HAP-1 (cell line): ENCODE data around the gene BNC2.
"Not testable (repeated sequence)": the region's sequence is repeated elsewhere in the genome, so short reads cannot be mapped to it uniquely, and the experiment has no call there.

ENCODE experiments used
- DNase-seq, 2 experiments: peaks; one replicate each; pipeline ENCODE4 v3.0.0-alpha.2; 2016 to 2020; ENCODE audit warnings: low spot score in 2 of 2
- H3K27me3 ChIP-seq: fragments of 250-450 bp; sonication (Bioruptor Pico); 2 replicates; pipeline ENCODE4 v1.5.1; 2020; ENCODE audit warnings: low read depth, mild to moderate bottlenecking, moderate library complexity
- H3K36me3 ChIP-seq: fragments of 250-450 bp; sonication (Bioruptor Pico); replicated peaks from 2 replicates; pipeline ENCODE4 v1.5.1; 2020; ENCODE audit warnings: mild to moderate bottlenecking
- H3K4me1 ChIP-seq: fragments of 250-450 bp; sonication (Bioruptor Pico); 2 replicates; pipeline ENCODE4 v1.5.1; 2020; ENCODE audit warnings: mild to moderate bottlenecking
- H3K4me3 ChIP-seq: fragments of 250-450 bp; sonication (Bioruptor Pico); 2 replicates; pipeline ENCODE4 v1.5.1; 2020; ENCODE audit warnings: mild to moderate bottlenecking, moderate library complexity
- H3K9me3 ChIP-seq: fragments of 250-450 bp; sonication (Bioruptor Pico); 2 replicates; pipeline ENCODE4 v1.5.1; 2020; ENCODE audit warnings: mild to moderate bottlenecking, moderate library complexity
- in situ Hi-C: fragments of 300-500 bp; cut with MboI; formaldehyde crosslinking; loops from 3 replicates; pipeline ENCODE4 v1.14.3; 2020; ENCODE audit warnings: low sequenced_read_pairs, inconsistent platforms, mixed read lengths

Gene BNC2

DNA sequence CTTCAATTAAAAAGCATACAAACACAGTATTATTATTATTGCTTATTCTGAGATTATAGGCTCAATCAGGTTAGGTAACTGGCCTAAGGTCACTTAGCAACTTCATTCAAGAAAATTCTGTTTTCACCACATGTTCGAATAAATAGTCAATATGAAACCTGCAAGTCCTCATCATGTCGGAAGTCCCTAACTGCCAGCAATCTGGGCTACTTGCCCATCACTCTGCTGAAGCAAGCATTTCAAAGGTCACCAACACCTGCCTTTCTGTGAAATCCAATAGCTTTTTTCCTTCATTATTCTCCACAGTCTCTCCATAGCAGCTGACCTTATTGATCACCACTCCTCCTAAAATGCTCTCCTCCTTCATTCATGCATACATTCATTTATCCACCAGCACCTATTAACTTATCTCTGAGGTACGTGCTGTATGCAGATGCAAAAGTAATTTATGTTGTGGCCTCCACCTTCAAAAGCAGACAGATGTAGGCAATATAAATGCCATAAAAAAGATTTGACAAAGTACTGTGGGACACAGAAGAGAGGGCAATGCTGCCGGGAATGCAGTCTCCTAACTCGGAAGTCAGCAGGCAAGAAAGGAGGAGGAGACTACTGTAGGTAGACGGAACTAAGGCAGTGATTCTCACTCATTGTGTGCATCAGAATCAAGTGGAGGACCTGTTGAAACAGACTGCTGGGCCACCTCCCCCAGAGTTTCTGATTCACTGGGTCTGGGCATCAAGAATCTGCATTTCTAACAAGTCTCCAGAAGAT is 310.9 kb downstream of the BNC2 start:
- Histone ChIP-seq H3K9me3 (no peaks in the 10 kb centered on the region), H3K36me3 (no peaks in the 10 kb centered on the region), H3K4me1 (no peaks in the 10 kb centered on the region), H3K4me3 (no peak overlapping the region), H3K27me3 (no peaks in the 10 kb centered on the region)
- in situ Hi-C loops = no loop called here
- no peak for DNase-seq

DNA sequence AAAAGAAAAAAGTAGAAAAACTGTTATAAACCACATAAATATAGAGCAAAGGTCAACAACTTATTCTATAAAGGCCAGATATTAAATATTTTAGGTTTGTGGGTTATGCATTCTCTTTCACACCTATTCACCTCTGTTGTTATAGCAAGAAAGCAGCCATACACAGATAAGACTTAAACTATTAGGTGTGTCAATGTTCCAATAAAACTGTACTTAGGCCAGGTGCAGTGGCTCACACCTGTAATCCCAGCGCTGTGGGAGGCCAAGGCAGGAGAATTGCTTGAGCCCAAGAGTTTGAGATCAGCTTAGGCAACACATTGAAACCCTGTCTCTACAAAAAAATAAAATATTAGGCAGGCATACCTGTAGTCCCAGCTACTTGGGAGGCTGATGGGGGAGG is 314.7 kb downstream of the BNC2 start:
- in situ Hi-C loops = no loop called here
- no peaks in the 10 kb centered on the region for H3K9me3 ChIP-seq
- no peaks in the 10 kb centered on the region for H3K36me3 ChIP-seq
- H3K4me1 ChIP-seq = no peaks in the 10 kb centered on the region
- DNase-seq = no peak
- H3K4me3 ChIP-seq = no peak overlapping the region
- H3K27me3 ChIP-seq = no peaks in the 10 kb centered on the region

DNA sequence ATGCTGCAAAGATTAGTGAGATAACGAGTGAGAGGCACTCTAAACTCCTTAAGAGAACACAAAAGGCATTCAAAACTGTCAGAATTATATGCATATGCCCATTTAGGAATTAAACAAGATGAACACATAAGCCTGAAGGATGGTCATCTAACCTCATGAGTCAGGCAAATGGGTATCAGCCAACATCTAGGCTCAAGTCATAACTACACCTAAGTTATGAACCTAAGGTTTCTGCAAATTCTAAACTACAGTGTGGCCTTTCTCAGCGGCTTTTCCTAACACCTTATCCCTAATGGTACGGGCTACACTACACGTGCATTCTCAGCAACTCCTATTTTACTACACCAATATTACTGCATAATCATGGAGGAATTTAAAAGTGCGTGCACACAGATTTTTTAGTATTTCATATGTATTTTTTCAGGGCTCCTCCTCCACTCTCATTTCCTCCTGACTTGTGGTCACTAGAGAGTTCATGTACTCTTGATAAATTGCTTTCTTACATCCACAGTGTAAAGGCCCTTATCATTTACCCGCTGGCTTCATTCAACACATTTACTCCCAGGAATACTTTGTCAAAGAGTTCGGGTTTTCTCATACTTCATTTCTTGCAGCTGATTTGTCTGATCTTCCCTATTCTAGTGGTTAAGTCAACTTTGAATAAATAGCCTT is 316.5 kb downstream of the BNC2 start:
- no peak overlapping the region for H3K4me3 ChIP-seq
- H3K4me1 ChIP-seq = no peaks in the 10 kb centered on the region
- in situ Hi-C loops = no loop called here
- no peaks in the 10 kb centered on the region for H3K27me3 ChIP-seq
- H3K36me3 ChIP-seq = no peaks in the 10 kb centered on the region
- H3K9me3 ChIP-seq = no peaks in the 10 kb centered on the region
- no peak for DNase-seq

DNA sequence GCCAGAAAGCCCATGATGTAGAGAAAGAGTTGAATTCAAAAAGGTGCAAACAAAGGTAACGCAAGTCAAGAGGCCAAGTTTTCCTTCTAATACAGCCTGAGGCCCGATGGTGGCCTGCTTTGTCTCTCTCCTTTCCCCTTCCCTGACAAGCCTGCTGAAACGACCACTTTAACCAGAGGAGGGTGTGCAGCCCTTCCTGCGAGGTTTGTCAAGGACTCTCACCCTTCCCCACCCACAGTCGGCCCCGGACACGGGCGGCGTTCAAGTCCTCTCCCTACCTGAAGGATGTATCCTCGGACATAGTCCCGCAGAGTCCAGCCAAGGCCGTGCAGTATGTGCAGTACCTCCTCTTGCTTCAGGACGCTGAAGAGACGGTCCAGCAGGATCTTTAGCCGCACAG is 318.2 kb downstream of the BNC2 start:
- H3K9me3 ChIP-seq = no peaks in the 10 kb centered on the region
- H3K27me3 ChIP-seq = no peaks in the 10 kb centered on the region
- H3K36me3 ChIP-seq = no peaks in the 10 kb centered on the region
- no peak for DNase-seq
- H3K4me1 ChIP-seq = no peaks in the 10 kb centered on the region
- in situ Hi-C loops = no loop called here
- no peak overlapping the region for H3K4me3 ChIP-seq

- H3K36me3 ChIP-seq = no peaks in the 10 kb centered on the region
These were observed 318.8 kb downstream of the BNC2 start for GRCh38 chr9:16551692-16552091.

GRCh38 chr9:16545639-16546038 is 324.8 kb downstream of the BNC2 start:
- Histone ChIP-seq H3K27me3 (no peaks in the 10 kb centered on the region), H3K4me3 (no peak overlapping the region), H3K9me3 (no peaks in the 10 kb centered on the region), H3K4me1 (0 out of 2 replicates have a peak, but pooled peaks cover 3% of the 10 kb centered on the region), H3K36me3 (no peaks in the 10 kb centered on the region)
- in situ Hi-C loops = no loop called here
- DNase-seq = no peak

More at GRCh38 chr9:16551692-16552091, 318.8 kb downstream of the BNC2 start:
- no peak for DNase-seq
- Histone ChIP-seq H3K9me3 (no peaks in the 10 kb centered on the region), H3K4me1 (no peaks in the 10 kb centered on the region), H3K27me3 (no peaks in the 10 kb centered on the region), H3K4me3 (no peak overlapping the region)
- in situ Hi-C loops = no loop called here

DNA sequence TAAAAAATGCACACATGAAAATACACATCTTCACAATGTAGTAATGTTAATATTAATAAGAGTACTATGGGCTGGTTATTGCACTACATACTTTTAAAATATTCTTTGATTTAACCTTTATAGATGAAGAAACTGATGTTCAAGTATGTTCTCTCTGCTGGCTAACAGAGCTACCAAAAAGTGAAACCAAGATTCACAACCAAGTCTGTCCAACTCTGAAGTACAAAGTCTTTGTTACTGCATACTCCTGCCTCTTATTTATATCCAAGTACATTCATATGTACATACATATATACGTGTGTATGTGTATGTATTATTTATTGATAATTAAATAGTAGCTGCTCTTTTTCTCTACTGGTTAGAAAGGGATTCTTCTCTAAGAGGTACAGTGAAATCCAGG is 325.6 kb downstream of the BNC2 start:
- H3K4me3 ChIP-seq = no peak overlapping the region
- DNase-seq = no peak
- H3K36me3 ChIP-seq = no peaks in the 10 kb centered on the region
- H3K9me3 ChIP-seq = no peaks in the 10 kb centered on the region
- in situ Hi-C loops = no loop called here
- 0 out of 2 replicates have a peak, but pooled peaks cover 3% of the 10 kb centered on the region for H3K4me1 ChIP-seq
- H3K27me3 ChIP-seq = no peaks in the 10 kb centered on the region

- no peak overlapping the region for H3K4me3 ChIP-seq
- no peaks in the 10 kb centered on the region for H3K27me3 ChIP-seq
- 0 out of 2 replicates have a peak, but pooled peaks cover 3% of the 10 kb centered on the region for H3K4me1 ChIP-seq
- no peak for DNase-seq
- in situ Hi-C loops = no loop called here
- no peaks in the 10 kb centered on the region for H3K36me3 ChIP-seq
- no peaks in the 10 kb centered on the region for H3K9me3 ChIP-seq
These were observed 326.8 kb downstream of the BNC2 start for GRCh38 chr9:16543686-16544085.

- Histone ChIP-seq H3K4me1 (0 out of 2 replicates have a peak, but pooled peaks cover 3% of the 10 kb centered on the region), H3K9me3 (no peaks in the 10 kb centered on the region), H3K36me3 (no peaks in the 10 kb centered on the region), H3K4me3 (no peak overlapping the region), H3K27me3 (no peaks in the 10 kb centered on the region)
- in situ Hi-C loops = no loop called here
- no peak for DNase-seq
These were observed 327.2 kb downstream of the BNC2 start for GRCh38 chr9:16543225-16543624.

DNA sequence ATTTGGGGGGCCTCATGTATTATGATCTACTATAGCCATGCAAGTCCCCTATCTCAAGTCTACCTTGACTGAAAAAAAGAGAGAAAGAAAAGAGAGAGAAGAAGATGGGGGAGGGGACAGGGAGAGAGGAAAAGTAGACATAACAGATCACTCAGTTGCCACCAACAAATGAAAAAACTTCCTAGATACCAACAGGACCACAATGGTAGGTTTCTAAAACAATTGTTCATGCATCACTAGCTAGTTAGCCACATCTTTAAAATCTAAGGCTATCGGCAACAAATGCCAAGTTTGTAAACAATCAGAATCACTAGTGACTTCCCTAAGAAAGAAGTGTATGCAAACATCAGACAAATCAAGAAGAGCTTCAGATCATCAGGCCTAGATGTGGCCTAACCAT is 328.2 kb downstream of the BNC2 start:
- no peaks in the 10 kb centered on the region for H3K36me3 ChIP-seq
- no peaks in the 10 kb centered on the region for H3K9me3 ChIP-seq
- in situ Hi-C loops = no loop called here
- H3K4me3 ChIP-seq = no peak overlapping the region
- no peak for DNase-seq
- H3K27me3 ChIP-seq = no peaks in the 10 kb centered on the region
- 0 out of 2 replicates have a peak, but pooled peaks cover 3% of the 10 kb centered on the region for H3K4me1 ChIP-seq

DNA sequence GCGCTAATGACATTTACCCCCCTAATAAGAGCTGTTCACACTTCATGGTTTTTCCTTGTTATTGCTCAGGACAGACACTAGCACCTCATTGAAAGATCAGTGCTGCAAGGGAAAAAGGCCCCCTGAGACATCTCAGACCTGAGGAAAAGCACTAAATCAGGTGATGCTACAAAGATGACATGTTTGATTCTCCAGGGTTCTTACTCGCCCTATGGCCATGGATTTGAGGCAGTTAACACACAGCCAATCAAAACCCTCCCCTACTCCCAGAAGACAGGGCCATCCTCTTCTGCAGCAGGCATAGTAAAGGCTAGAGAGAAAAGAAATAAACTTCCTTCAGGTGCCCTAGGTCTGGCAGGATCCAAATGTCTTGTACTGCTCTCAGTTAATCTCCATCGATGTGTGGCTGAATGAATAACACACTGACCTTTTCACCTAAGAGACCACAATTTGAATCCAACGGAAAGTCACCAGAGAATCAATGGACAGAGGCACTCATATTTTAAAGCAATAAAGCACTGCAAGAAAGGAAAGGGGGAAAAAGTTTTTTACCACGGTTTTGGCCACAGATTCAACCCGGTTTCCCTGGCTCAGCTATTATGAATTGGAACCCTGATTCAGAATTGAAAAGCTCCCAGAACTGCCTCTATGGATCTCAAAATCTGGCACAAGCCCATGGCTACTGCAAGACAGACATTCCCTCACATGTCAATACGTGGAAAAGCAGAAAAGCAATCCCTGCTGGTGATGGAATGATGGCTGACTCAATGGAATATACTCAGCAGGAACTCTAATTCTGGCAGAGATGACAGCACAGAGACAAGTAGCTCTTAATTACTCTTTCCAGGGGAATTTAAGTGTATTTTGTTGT is 329.5 kb downstream of the BNC2 start:
- Histone ChIP-seq H3K27me3 (no peaks in the 10 kb centered on the region), H3K36me3 (no peaks in the 10 kb centered on the region), H3K9me3 (no peaks in the 10 kb centered on the region), H3K4me1 (0 out of 2 replicates have a peak, but pooled peaks cover 3% of the 10 kb centered on the region), H3K4me3 (no peak overlapping the region)
- no peak for DNase-seq
- in situ Hi-C loops = no loop called here

DNA sequence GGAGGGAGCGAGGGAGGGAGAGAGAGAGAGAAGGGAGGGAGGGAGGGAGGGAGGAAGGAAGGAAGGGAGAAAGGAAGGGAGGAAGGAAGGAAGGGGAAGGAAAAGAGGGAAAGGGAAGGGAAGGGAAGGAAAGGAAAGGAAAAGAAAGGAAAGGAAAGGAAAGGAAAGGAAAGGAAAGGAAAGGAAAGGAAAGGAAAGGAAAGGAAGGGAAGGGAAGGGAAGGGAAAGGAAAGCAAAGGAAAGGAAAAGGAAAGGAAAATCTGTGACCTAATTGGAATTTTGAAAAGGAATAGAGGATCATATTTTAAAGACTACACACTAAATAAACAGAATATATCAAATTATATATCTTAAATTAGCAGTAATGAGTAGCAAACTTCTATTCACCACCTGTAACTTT is 330.8 kb downstream of the BNC2 start:
- H3K4me1 ChIP-seq, H3K4me3 ChIP-seq, H3K27me3 ChIP-seq, H3K9me3 ChIP-seq, DNase-seq, H3K36me3 ChIP-seq, in situ Hi-C loops: not testable (repeated sequence)

DNA sequence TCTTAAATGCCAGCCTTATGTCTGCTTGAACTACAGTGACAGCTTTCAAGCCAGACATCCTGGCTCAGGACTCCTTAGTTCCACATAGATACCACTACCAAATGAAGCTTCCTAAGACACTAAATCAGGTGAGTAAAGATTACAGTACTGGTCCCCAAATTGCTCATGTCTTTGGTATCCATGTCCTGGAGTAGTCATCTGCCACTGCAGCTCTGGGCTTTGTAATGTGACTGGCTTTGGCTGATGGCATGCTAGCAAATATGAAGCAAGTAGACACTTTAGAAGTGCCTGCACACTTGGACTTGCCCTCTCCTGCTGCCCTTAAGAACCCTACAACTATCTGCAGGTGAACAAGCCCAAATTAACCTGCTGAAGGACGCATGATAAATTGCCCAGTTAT is 334.9 kb downstream of the BNC2 start:
- in situ Hi-C loops = no loop called here
- no peak for DNase-seq
- H3K9me3 ChIP-seq = no peaks in the 10 kb centered on the region
- H3K4me3 ChIP-seq = no peak overlapping the region
- H3K27me3 ChIP-seq = no peaks in the 10 kb centered on the region
- no peaks in the 10 kb centered on the region for H3K36me3 ChIP-seq
- H3K4me1 ChIP-seq = no peaks in the 10 kb centered on the region
